HUDEP-2 (cell line): ENCODE data around the gene CRABP1.
A peak's percentile ranks its signal among the peaks of the same experiment; 100 is the strongest.

Experiments used
- DNase-seq, 76 experiments: peaks; one replicate each; lab custom pipeline; 2025; ENCODE audit not compliant: unreplicated experiment in 76 of 76; lab: John Stamatoyannopoulos, UW

CRABP1 gene

GRCh38 chr15:78340231-78341056, at the start of gene CRABP1:
Gene CRABP1, plus strand, starts transcription at chr15:78340353. Its CDS starts 76 bp downstream, at chr15:78340429.
- no peak for DNase-seq

- no peak for DNase-seq
Observed at GRCh38 chr15:78291052-78291451, 49.1 kb upstream of the CRABP1 start.

GRCh38 chr15:78291698-78292097, 48.5 kb upstream of the CRABP1 start:
- DNase-seq: no peak

GRCh38 chr15:78292219-78292618, 47.9 kb upstream of the CRABP1 start:
- DNase-seq: no peak

GRCh38 chr15:78299101-78299930, 40.8 kb upstream of the CRABP1 start, which contains the start of gene SKIC8:
Gene SKIC8, minus strand, starts transcription at chr15:78299609. Its CDS starts 3,923 bp downstream, at chr15:78295686.
- peak in 74 of 76 experiments; percentile 31 to 96 (median 90) for DNase-seq

GRCh38 chr15:78301326-78301725, 38.8 kb upstream of the CRABP1 start:
- DNase-seq: peak in 3 of 76 experiments; percentile 6 to 24 (median 20)

GRCh38 chr15:78301828-78302227, 38.3 kb upstream of the CRABP1 start:
- peak in 3 of 76 experiments; percentile 8 to 24 (median 13) for DNase-seq

GRCh38 chr15:78302579-78303312, 37.4 kb upstream of the CRABP1 start:
- peak in 3 of 76 experiments; percentile 16 to 43 (median 36) for DNase-seq

GRCh38 chr15:78304216-78305066, 35.7 kb upstream of the CRABP1 start:
- DNase-seq: no peak

- DNase-seq: peak in 9 of 76 experiments; percentile 3 to 52 (median 13)
Observed at GRCh38 chr15:78306176-78306774, 33.9 kb upstream of the CRABP1 start.

- DNase-seq: peak in 4 of 76 experiments; percentile 6 to 38 (median 24)
Observed at GRCh38 chr15:78307976-78308375, 32.2 kb upstream of the CRABP1 start.

- peak in 57 of 76 experiments; percentile 7 to 69 (median 47) for DNase-seq
Observed at GRCh38 chr15:78308422-78309032, 31.6 kb upstream of the CRABP1 start.

- no peak for DNase-seq
Observed at GRCh38 chr15:78311292-78311691, 28.9 kb upstream of the CRABP1 start.

GRCh38 chr15:78312536-78312935, 27.6 kb upstream of the CRABP1 start:
- DNase-seq: no peak

- no peak for DNase-seq
Observed at GRCh38 chr15:78312957-78313356, 27.2 kb upstream of the CRABP1 start.

- DNase-seq: no peak
Observed at GRCh38 chr15:78313383-78313782, 26.8 kb upstream of the CRABP1 start.

GRCh38 chr15:78314181-78314581, 26.0 kb upstream of the CRABP1 start:
- DNase-seq: no peak

GRCh38 chr15:78315686-78316282, 24.4 kb upstream of the CRABP1 start:
- DNase-seq: peak in 22 of 76 experiments; percentile 2 to 28 (median 16)
